Ramos (cell line): ENCODE measurements around the gene NECAB2.

Source experiments
- in situ Hi-C: fragments of 300-500 bp; cut with MboI; formaldehyde crosslinking; loops from one replicate; pipeline ENCODE4 v1.14.3; 2022; ENCODE audit warnings: low sequenced_read_pairs; ENCODE audit not compliant: unreplicated experiment

NECAB2 gene

GRCh38 chr16:83950862-83951399 is 17.1 kb upstream of the NECAB2 start:
- in situ Hi-C loops: loop anchor here (10.0 kb wide), 2 partner anchors 114 to 534 kb away; no protein-coding TSS in a partner anchor

GRCh38 chr16:83951544-83951943 is 16.5 kb upstream of the NECAB2 start:
- in situ Hi-C loops: loop anchor here (10.0 kb wide), 2 partner anchors 113 to 533 kb away; no protein-coding TSS in a partner anchor

- in situ Hi-C loops: loop anchor here (10.0 kb wide), 2 partner anchors 112 to 532 kb away; no protein-coding TSS in a partner anchor
Measured at GRCh38 chr16:83952587-83952939, 15.5 kb upstream of the NECAB2 start.

- in situ Hi-C loops: loop anchor here (10.0 kb wide), 2 partner anchors 112 to 532 kb away; no protein-coding TSS in a partner anchor
Measured at GRCh38 chr16:83952940-83953795, 14.9 kb upstream of the NECAB2 start, which contains the start of gene OSGIN1. Gene OSGIN1 (plus strand): TSS chr16:83953240. CDS start chr16:83957672, 4,432 bp downstream.

- in situ Hi-C loops: loop anchor here (10.0 kb wide), 2 partner anchors 111 to 531 kb away; no protein-coding TSS in a partner anchor
Measured at GRCh38 chr16:83953796-83954576, 14.1 kb upstream of the NECAB2 start.

GRCh38 chr16:83954577-83955016 is 13.4 kb upstream of the NECAB2 start:
- in situ Hi-C loops: loop anchor here (10.0 kb wide), 2 partner anchors 110 to 530 kb away; no protein-coding TSS in a partner anchor

GRCh38 chr16:83955218-83956130 is 12.6 kb upstream of the NECAB2 start:
- in situ Hi-C loops: loop anchor here (10.0 kb wide), 2 partner anchors 109 to 529 kb away; no protein-coding TSS in a partner anchor

GRCh38 chr16:83956336-83957289 is 11.4 kb upstream of the NECAB2 start:
- in situ Hi-C loops: loop anchor here (10.0 kb wide), 2 partner anchors 108 to 528 kb away; no protein-coding TSS in a partner anchor

GRCh38 chr16:83957296-83957855 is 10.7 kb upstream of the NECAB2 start:
- in situ Hi-C loops: loop anchor here (10.0 kb wide), 2 partner anchors 107 to 527 kb away; no protein-coding TSS in a partner anchor

- in situ Hi-C loops: loop anchor here (10.0 kb wide), 2 partner anchors 107 to 527 kb away; no protein-coding TSS in a partner anchor
Measured at GRCh38 chr16:83958137-83958845, 9.8 kb upstream of the NECAB2 start.

GRCh38 chr16:83958846-83959565 is 9.0 kb upstream of the NECAB2 start:
- in situ Hi-C loops: loop anchor here (10.0 kb wide), 2 partner anchors 106 to 526 kb away; no protein-coding TSS in a partner anchor

- in situ Hi-C loops: loop anchor here (10.0 kb wide), 2 partner anchors 105 to 525 kb away; no protein-coding TSS in a partner anchor
Measured at GRCh38 chr16:83959656-83960434, 8.2 kb upstream of the NECAB2 start.

- in situ Hi-C loops: no loop called here
Measured at GRCh38 chr16:83960521-83961249, 7.4 kb upstream of the NECAB2 start.

GRCh38 chr16:83961591-83961990 is 6.5 kb upstream of the NECAB2 start:
- in situ Hi-C loops: no loop called here
